ENCODE results near the gene PRPF6.

DNA sequence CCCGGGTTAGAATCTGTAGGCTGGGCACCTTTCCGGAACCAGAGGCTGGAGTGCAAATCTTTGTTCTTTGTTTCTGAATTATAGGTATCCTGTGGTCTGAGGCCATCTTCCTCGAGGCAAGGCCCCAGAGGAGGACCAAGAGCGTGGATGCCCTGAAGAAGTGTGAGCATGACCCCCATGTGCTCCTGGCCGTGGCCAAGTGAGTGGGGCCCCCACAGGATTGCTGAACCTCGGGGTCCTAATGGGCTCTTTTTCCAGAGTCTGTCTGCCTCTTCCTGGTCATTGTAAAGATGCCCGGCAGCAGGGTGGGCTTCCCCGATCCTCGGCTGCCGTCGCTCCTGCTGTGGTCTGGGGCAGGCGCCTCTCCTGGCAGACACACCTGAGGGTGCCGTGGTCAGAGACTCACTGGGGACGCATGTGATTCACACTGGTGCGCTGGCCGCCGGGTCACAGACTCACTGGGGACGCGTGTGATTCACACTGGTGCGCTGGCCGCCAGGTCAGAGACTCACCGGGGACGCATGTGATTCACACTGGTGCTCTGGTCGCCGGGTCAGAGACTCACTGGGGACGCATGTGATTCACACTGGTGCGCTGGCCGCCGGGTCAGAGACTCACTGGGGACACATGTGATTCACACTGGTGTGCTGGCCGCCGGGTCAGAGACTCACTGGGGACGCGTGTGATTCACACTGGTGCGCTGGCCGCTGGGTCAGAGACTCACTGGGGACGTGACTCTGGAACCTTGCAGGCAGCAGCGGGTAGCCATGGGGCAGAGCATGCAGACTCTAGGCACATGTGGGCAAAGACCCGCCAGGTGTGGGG is 48.6 kb downstream of the PRPF6 start:
- TF ChIP-seq, protein P1, sequence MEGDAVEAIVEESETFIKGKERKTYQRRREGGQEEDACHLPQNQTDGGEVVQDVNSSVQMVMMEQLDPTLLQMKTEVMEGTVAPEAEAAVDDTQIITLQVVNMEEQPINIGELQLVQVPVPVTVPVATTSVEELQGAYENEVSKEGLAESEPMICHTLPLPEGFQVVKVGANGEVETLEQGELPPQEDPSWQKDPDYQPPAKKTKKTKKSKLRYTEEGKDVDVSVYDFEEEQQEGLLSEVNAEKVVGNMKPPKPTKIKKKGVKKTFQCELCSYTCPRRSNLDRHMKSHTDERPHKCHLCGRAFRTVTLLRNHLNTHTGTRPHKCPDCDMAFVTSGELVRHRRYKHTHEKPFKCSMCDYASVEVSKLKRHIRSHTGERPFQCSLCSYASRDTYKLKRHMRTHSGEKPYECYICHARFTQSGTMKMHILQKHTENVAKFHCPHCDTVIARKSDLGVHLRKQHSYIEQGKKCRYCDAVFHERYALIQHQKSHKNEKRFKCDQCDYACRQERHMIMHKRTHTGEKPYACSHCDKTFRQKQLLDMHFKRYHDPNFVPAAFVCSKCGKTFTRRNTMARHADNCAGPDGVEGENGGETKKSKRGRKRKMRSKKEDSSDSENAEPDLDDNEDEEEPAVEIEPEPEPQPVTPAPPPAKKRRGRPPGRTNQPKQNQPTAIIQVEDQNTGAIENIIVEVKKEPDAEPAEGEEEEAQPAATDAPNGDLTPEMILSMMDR (IDR thresholded peaks at IDR 0.05): no peak
- no peak for TF ChIP-seq EZH2phosphoT487 (IDR thresholded peaks at IDR 0.05)
